Measurements from ENCODE around the gene CAPZB.

GRCh38 chr1:19445417-19446342 lies 39.7 kb downstream of the CAPZB start:
- TF ChIP-seq GATA2 (IDR thresholded peaks at IDR 0.05; ENCODE audit: low read depth, low read length): no peak
- TF ChIP-seq GATA3 (IDR thresholded peaks at IDR 0.05; ENCODE audit: low read depth, low read length): no peak
